Tibial nerve (tissue), 3 donors: Measurements from ENCODE around the gene CBX5.
A peak's percentile ranks its signal among the peaks of the same experiment; 100 is the strongest.

Source experiments
- CTCF ChIP-seq, 5 experiments: fragments of 200-600 bp in 3 of 5; fragments of 450-650 bp in 2 of 5; sonication (generic) in 3 of 5; IDR thresholded peaks; one replicate each; pipeline ENCODE4 v1.5.1; 2016 to 2019; ENCODE audit warnings: antibody characterized with exemption in 5 of 5, mild to moderate bottlenecking in 3 of 5, moderate library complexity in 2 of 5
- POLR2A ChIP-seq, 2 donors: fragments of 450-650 bp; IDR thresholded peaks; one replicate each; pipeline ENCODE4 v1.6.1; 2017; ENCODE audit warnings: antibody characterized with exemption in 2 of 2, mild to moderate bottlenecking in 2 of 2, moderate library complexity in 2 of 2

GRCh38 chr12:54191550-54192022, 88.3 kb downstream of the CBX5 start:
- TF ChIP-seq CTCF (IDR thresholded peaks at IDR 0.05): peak; percentile 67 to 84 (median 80)
- no peak for TF ChIP-seq POLR2A (IDR thresholded peaks at IDR 0.05)
